RCC 7860 (cell line): ENCODE measurements around the gene FAM151A.
"Not testable (repeated sequence)": the region's sequence is repeated elsewhere in the genome, so short reads cannot be mapped to it uniquely, and the experiment has no call there.

Experiments
- DNase-seq: peaks from one replicate; pipeline ENCODE4 v3.0.0-alpha.2; 2015; ENCODE audit warnings: low spot score
- FAIRE-seq: peaks from 2 replicates; lab custom pipeline; 2012; peaks lifted over from hg19 to GRCh38; lab: Jason Lieb, UNC

FAM151A gene

GRCh38 chr1:54636461-54637446 is 13.4 kb upstream of the FAM151A start:
- not testable (repeated sequence) for FAIRE-seq, DNase-seq

- DNase-seq, FAIRE-seq: not testable (repeated sequence)
Observed at GRCh38 chr1:54635804-54636203, 12.5 kb upstream of the FAM151A start.

GRCh38 chr1:54627196-54627595 is 3.9 kb upstream of the FAM151A start:
- no peak for FAIRE-seq

DNA sequence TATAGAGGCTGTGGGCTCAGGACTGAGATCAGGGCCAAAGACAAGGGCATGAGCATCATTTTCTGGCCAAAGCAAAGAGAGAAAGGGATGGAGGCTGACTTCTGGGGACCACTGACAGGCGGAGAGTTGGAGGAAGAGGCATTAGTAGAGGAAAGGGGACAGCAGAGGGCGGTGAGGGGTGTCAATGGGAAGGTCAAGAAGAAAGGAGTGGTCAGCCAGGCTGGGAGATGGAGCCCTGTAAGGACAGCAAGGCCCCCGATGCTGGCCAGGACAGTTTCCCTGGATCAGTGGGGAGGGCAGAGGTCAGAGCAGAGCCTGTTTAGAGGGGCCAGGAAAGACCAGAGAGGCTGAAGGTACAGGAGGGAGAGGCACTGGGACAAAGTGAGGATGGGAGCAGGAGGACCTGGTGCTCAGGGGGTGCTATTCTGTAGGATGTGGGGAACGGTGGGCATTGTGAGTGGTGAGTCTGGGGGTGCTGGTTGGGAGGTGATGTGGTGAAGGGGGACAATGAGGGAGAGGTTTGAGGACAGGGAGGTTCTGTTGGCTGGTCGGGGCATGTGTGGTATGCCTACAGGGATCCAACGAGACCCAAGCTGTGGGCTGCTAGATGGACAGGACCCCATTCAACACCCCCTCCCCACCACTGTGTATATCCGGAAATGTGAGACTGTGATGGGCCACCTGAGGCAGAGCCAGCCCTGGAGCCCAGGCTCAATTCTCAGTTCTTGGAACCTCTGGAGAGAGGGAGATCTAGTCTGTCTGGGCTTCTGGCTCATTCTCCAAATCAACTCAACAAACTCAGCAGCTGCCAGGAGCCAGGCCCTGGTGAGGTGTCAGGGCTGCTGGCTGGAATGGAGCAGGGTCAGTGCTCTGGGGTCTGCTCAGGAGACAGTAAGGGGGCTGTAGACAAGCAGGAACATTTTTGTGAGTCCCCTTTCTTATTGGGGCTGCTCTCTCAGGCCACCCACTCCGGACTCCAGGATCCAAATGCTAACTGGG is 1.4 kb upstream of the FAM151A start:
- FAIRE-seq (no peak), DNase-seq (no peak)

More at GRCh38 chr1:54627196-54627595, 3.9 kb upstream of the FAM151A start:
- no peak for DNase-seq

GRCh38 chr1:54619749-54620148 is 3.6 kb downstream of the FAM151A start:
- DNase-seq: no peak
- no peak for FAIRE-seq

DNA sequence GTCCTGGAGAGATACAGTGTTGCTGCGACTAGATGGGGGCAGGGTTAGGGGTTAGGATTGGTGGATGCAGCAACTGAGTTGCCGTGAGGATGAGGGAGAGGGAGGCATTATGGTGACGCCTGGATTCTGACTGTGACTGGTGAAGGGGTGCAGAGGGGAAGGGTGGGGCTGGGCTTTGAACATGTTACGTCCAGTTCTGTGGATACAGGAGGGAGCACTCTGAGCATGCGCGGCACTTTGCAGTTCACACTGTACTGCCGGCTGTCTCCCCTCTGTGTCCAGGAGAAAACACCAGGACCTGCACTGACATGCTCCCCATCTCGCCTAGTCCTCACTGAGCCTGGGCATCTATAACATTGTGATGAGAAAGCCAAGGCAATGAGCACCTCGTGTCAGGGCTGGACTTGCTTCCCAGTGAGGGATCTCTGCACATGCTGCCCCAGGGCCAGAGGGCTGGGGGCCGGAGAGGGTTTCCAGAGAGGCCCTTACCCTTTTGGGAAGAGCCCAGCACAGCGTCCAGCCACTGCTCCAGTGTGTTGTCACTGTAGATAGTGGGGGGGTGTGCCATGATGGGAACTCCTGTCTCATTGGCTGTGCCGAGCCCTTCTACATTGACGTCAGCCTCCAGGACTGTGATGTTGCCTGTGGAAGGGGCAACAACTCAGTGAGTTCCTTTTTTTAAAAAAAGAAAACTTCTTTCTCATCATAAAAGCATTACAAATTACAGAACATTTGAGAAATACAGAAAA is 7.6 kb downstream of the FAM151A start:
- FAIRE-seq: no peak
- DNase-seq: no peak

- FAIRE-seq (no peak), DNase-seq (no peak)
Observed at GRCh38 chr1:54614563-54614962, 8.8 kb downstream of the FAM151A start.

GRCh38 chr1:54614024-54614423 is 9.3 kb downstream of the FAM151A start:
- DNase-seq (no peak), FAIRE-seq (no peak)

DNA sequence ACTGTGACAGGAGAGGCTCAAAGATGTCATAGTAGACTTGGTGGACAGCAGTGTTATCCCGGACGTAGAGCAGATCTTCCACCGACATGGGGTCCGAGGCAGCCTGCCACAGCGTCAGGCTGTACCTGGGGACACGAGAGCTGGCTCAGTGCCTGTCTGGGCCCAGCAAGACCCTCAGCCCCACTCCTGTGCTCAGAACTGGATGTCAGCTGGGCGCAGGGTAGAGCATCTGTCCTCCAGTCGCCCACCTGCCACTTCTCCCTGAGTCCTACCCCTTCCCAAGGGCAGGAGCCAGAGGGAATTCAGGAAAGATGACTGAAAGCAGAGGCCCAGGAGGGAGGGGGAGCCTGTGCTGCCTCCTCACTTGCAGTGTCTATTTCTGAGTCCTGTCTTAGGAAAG is 11.7 kb downstream of the FAM151A start:
- no peak for DNase-seq
- no peak for FAIRE-seq

DNA sequence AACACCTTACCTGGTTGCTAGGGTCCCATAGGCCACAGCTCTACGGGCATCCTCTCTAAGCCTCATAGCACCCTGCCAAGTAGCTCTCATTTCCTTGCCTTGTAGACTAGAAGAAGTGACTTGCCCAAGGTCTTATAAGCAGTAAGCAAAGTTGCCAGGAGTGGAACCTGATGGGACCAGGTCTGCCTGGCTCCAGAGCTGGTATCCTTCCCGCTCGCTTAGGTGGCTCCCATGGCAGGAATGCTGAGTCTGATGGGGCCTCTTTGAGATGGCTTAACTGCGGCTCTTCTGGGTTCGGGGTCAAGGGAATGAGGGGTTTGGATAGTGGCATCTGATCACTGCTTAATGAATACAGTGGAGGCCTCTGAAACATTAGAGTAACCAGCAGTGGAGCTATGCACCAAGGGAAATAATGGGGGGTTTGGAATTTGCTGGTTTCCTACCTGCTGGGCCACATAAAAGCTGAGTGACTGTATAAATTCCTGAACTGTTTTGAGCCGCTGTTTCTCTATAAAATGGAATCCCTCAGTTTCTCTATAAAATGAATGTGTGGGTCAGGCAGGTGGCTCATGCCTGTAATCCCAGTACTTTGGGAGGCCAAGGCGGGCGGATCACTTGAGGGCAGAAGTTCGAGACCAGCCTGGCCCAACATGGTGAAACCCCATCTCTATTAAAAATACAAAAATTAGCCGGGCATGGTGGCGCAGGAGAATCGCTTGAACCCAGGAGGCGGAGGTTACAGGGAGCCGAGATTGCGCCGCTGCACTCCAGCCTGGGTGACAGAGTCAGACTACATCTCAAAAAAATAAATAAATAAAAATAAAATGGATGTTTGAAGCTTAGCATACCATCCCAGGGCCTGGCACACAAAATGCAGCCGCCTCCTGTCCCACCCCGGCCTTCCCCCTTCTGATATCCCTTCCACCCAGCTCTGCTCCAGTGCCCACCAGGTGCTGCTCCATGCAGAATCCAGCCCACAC is 12.4 kb downstream of the FAM151A start:
- DNase-seq (no peak), FAIRE-seq (no peak)

DNA sequence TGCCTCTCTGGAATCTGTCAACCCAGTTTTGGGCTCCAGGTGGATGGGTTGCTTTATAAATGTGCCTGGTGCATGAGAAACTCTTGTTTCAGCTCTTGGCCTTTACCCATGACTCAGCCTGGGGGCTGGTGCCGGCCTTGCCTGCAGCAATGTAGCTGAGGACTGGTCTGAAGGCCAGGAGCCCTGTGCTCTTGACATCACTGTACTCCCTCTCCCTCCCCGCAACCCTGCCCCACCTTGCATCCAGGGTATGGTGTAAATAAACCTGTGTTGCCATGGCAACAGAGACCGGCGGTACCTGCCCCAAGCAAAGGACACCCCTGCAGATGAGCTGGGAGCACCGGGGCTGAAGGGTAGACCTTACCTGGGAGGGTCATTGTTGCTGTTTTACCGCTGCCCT is 13.3 kb downstream of the FAM151A start:
- DNase-seq (no peak), FAIRE-seq (no peak)

DNA sequence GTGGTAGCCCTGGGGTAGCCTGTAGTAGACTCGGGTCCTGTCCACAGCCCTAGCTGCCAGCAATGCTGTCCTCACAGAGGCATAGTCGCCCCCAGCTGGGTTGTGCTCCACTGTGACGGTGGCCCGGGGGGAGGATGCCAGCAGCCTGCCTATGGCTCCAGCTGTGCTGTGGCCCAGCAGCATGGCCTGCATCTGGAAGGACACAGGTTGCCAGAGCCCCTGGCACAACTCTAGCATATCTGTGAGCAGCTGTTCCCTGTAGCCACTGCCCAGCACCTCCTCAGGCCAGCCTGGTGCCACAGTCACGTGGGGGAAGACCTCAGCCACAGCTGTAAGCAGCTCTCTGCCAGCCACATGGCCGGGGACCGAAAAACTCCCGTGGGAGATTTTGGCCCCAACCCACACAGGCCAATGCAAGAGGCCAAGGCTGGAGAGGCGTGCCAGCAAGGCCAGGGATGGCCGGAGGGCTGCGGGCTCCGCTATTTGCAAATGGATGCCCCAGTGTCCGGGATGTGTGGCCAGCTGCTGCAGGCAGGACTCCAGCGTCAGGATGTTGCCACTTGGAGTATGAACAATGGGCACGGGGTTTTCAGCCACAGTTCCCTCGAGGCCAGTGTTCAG is 13.9 kb downstream of the FAM151A start:
- no peak for FAIRE-seq
- no peak for DNase-seq

DNA sequence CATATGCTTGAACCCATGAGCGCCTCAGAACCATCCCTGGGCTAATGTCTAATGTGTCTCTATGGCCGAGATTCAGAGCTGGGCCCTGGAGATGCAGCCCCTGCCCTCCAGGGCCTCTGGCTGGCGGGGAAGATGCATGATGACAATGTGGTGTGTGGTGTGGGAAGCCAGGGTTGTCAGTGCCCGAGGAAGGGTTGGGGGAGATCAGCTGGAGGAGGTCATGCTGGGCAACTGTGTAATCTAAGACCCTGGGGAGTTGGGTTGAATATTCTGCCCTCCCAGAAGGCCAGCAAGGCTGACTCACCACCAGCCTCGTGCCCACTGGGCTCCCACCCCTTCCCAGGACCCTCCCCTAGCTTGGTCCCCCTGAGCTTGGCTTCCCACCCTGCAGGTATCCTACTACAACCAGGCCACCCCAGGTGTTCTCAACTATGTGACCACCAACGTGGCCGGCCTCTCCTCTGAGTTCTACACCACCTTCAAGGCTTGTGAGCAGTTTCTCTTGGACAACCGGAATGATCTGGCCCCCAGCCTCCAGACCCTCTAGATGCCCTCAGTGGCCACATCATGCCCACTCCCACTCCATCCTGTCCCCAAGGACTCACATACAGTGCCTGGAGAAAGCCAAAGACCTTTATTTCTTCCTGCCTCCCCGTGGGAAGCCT is 14.6 kb downstream of the FAM151A start:
- no peak for FAIRE-seq

GRCh38 chr1:54607821-54608565 is 15.3 kb downstream of the FAM151A start:
- FAIRE-seq (no peak), DNase-seq (no peak)

More for the DNA sequence above, 14.6 kb downstream of the FAM151A start:
- DNase-seq: no peak

DNA sequence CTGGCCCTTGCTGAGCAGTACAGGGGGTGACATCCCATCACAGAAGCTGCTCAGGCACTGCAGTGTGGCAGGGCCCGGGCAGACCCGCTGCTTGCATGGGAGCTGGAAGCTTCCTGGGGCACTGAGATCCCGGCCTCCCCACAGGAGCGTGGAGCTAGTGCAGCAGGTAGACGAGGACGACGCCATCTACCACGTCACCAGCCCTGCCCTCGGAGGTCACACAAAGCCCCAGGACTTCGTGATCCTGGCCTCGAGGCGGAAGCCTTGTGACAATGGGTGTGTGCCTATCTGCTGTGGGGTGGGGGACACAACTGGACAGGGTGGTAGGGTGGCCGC is 16.4 kb downstream of the FAM151A start:
- FAIRE-seq (no peak), DNase-seq (no peak)

GRCh38 chr1:54606096-54606989 is 17.0 kb downstream of the FAM151A start:
- FAIRE-seq: no peak
- no peak for DNase-seq
